Upper lobe of left lung (tissue), 6 donors: ENCODE results near the gene RABGEF1. TPM values are rescaled to one million over a fixed set of nuclear protein-coding genes. Genes with fewer than 3 reads are reported as not detected.
A peak's percentile ranks its signal among the peaks of the same experiment; 100 is the strongest.
"Not testable (repeated sequence)": the region's sequence is repeated elsewhere in the genome, so short reads cannot be mapped to it uniquely, and the experiment has no call there.

Source experiments
- ATAC-seq, 2 donors: fragments of 200-7000 bp; cut with Tn5 transposase; one replicate each; pipeline ENCODE4 v1.9.1; 2022; ENCODE audit warnings: mild to moderate bottlenecking in 2 of 2, moderate library complexity in 2 of 2; ENCODE audit not compliant: low FRiP score in 2 of 2
- DNase-seq, 2 donors: peaks; one replicate each; pipeline ENCODE4 v3.0.0-alpha.2; 2019 to 2020
- H3K27ac ChIP-seq, 4 donors: fragments of 200-600 bp; sonication (generic); one replicate each; pipeline ENCODE4 v1.5.1; 2016 to 2019
- H3K27me3 ChIP-seq, 4 donors: fragments of 200-600 bp; sonication (generic); one replicate each; pipeline ENCODE4 v1.5.1; 2017 to 2019
- H3K36me3 ChIP-seq, 4 donors: fragments of 200-600 bp; sonication (generic); one replicate each; pipeline ENCODE4 v1.5.1; 2016 to 2019
- H3K4me1 ChIP-seq, 4 donors: fragments of 200-600 bp; sonication (generic); one replicate each; pipeline ENCODE4 v1.5.1; 2018 to 2019
- H3K4me3 ChIP-seq, 4 donors: fragments of 200-600 bp; sonication (generic); one replicate each; pipeline ENCODE4 v1.5.1; 2017 to 2019; ENCODE audit warnings: mild to moderate bottlenecking in 2 of 4, moderate library complexity in 1 of 4
- H3K9me3 ChIP-seq, 4 donors: fragments of 200-600 bp; sonication (generic); one replicate each; pipeline ENCODE4 v1.5.1; 2018 to 2019
- CTCF ChIP-seq, 6 experiments: fragments of 450-650 bp in 4 of 6; fragments of 200-600 bp in 2 of 6; sonication (generic) in 2 of 6; IDR thresholded peaks; one replicate each; pipeline ENCODE4 v1.5.1; 2016 to 2019; ENCODE audit warnings: antibody characterized with exemption in 6 of 6
- EP300 ChIP-seq, 4 donors: sonication (generic); formaldehyde crosslinking; IDR thresholded peaks; one replicate each; pipeline ENCODE4 v1.5.1; 2017; ENCODE audit warnings: antibody characterized with exemption in 4 of 4, control low read depth in 2 of 4
- POLR2A ChIP-seq, 4 donors: fragments of 450-650 bp; IDR thresholded peaks; one replicate each; pipeline ENCODE4 v1.5.1; 2016 to 2017; ENCODE audit warnings: antibody characterized with exemption in 4 of 4, mild to moderate bottlenecking in 2 of 4
- POLR2AphosphoS5 ChIP-seq, 2 donors: sonication (generic); formaldehyde crosslinking; IDR thresholded peaks; one replicate each; pipeline ENCODE4 v1.5.1; 2017; ENCODE audit warnings: antibody characterized with exemption in 2 of 2
- WGBS, 2 donors: methylation state at CpG; one replicate each; pipeline ENCODE4 v1.1.5; 2017 to 2018; 5-methylcytosine and 5-hydroxymethylcytosine counted together
- total RNA-seq, 6 donors: library from RNA; depleted of rRNA in 4 of 6; stranded (reverse); fragments of >200 nt in 4 of 6; gene quantifications; one replicate each; pipeline versions ENCODE4 v1.1.0 to v1.2.1, GENCODE V29; 2016 to 2021
- donor health status: DM: no; HTN: no; CAD: no; lungs with moderate emphysema.
- donor health status: DM: no; HTN: yes; CAD: no; lungs with severe emphysema.

The RABGEF1 gene
- total RNA-seq, 6 donors from 2014 or later: 20.7 to 35.6 (median 30.3) TPM

- Histone ChIP-seq H3K4me1 (peaks cover 7 to 41% (median 22%) of the 10 kb centered on the region in 4 donors), H3K4me3 (no peak overlapping the region), H3K27me3 (no peaks in the 10 kb centered on the region), H3K9me3 (no peaks in the 10 kb centered on the region), H3K27ac (no peak overlapping the region), H3K36me3 (no peaks in the 10 kb centered on the region)
- no peak for TF ChIP-seq POLR2AphosphoS5 (IDR thresholded peaks at IDR 0.05)
- TF ChIP-seq EP300 (IDR thresholded peaks at IDR 0.05): no peak
- TF ChIP-seq CTCF (IDR thresholded peaks at IDR 0.05): no peak
- TF ChIP-seq POLR2A (IDR thresholded peaks at IDR 0.05): no peak
- ATAC-seq: no peak
- WGBS, 2 donors: 83 to 94% methylated on average over 2 of the region's 2 CpGs
- DNase-seq: no peak
Measured at GRCh38 chr7:66747385-66747784, 6.9 kb downstream of the RABGEF1 start.

- Histone ChIP-seq H3K36me3 (no peaks in the 10 kb centered on the region), H3K4me1 (peaks cover 1 to 36% (median 22%) of the 10 kb centered on the region in 4 donors), H3K27me3 (no peaks in the 10 kb centered on the region), H3K9me3 (no peaks in the 10 kb centered on the region), H3K4me3 (no peak overlapping the region), H3K27ac (peak overlapping the region in 1 of 4 donors; percentile 12)
- 58 to 70% methylated on average over 10 of the region's 10 CpGs for WGBS, 2 donors
- ATAC-seq (peak in 1 of 2 donors; percentile 66), DNase-seq (no peak)
- TF ChIP-seq CTCF (IDR thresholded peaks at IDR 0.05) (no peak), POLR2A (IDR thresholded peaks at IDR 0.05) (no peak)
Measured at GRCh38 chr7:66747881-66748511, 7.5 kb downstream of the RABGEF1 start.

- peak in 1 of 2 donors; percentile 75 for DNase-seq
- WGBS, 2 donors: 48 to 64% methylated on average over 3 to 4 of the region's 4 CpGs
- no peak overlapping the region for H3K4me3 ChIP-seq
- H3K9me3 ChIP-seq: no peaks in the 10 kb centered on the region
- TF ChIP-seq CTCF (IDR thresholded peaks at IDR 0.05) (no peak), EP300 (IDR thresholded peaks at IDR 0.05) (no peak), POLR2AphosphoS5 (IDR thresholded peaks at IDR 0.05) (no peak), POLR2A (IDR thresholded peaks at IDR 0.05) (no peak)
- ATAC-seq: peak in 1 of 2 donors; percentile 19
- no peak overlapping the region for H3K27ac ChIP-seq
- no peaks in the 10 kb centered on the region for H3K27me3 ChIP-seq
- H3K4me1 ChIP-seq: peaks cover 0 to 29% (median 22%) of the 10 kb centered on the region in 4 donors
- H3K36me3 ChIP-seq: no peaks in the 10 kb centered on the region
Measured at GRCh38 chr7:66748791-66749190, 8.3 kb downstream of the RABGEF1 start.

GRCh38 chr7:66751945-66752344 lies 11.4 kb downstream of the RABGEF1 start:
- Histone ChIP-seq H3K36me3 (no peaks in the 10 kb centered on the region), H3K4me1 (peaks cover 3 to 30% (median 20%) of the 10 kb centered on the region in 4 donors), H3K9me3 (no peaks in the 10 kb centered on the region), H3K4me3 (no peak overlapping the region), H3K27ac (no peak overlapping the region), H3K27me3 (no peaks in the 10 kb centered on the region)
- TF ChIP-seq CTCF (IDR thresholded peaks at IDR 0.05) (no peak), POLR2A (IDR thresholded peaks at IDR 0.05) (no peak), POLR2AphosphoS5 (IDR thresholded peaks at IDR 0.05) (no peak), EP300 (IDR thresholded peaks at IDR 0.05) (no peak)
- 93 to 99% methylated on average over 8 of the region's 8 CpGs for WGBS, 2 donors
- ATAC-seq (no peak), DNase-seq (no peak)

- no peaks in the 10 kb centered on the region for H3K36me3 ChIP-seq
- no peak overlapping the region for H3K27ac ChIP-seq
- no peak for ATAC-seq
- H3K27me3 ChIP-seq: no peaks in the 10 kb centered on the region
- TF ChIP-seq POLR2A (IDR thresholded peaks at IDR 0.05) (no peak), POLR2AphosphoS5 (IDR thresholded peaks at IDR 0.05) (no peak), EP300 (IDR thresholded peaks at IDR 0.05) (no peak), CTCF (IDR thresholded peaks at IDR 0.05) (no peak)
- no peak for DNase-seq
- peaks cover 0 to 20% (median 8%) of the 10 kb centered on the region in 4 donors for H3K4me1 ChIP-seq
- no peaks in the 10 kb centered on the region for H3K9me3 ChIP-seq
- H3K4me3 ChIP-seq: no peak overlapping the region
- WGBS, 2 donors: 86 to 92% methylated on average over 4 of the region's 4 CpGs
Measured at GRCh38 chr7:66754541-66754940, 14.0 kb downstream of the RABGEF1 start.

GRCh38 chr7:66755059-66755458 lies 14.5 kb downstream of the RABGEF1 start:
- 95 to 97% methylated on average over 4 of the region's 4 CpGs for WGBS, 2 donors
- not testable (repeated sequence) for H3K4me3 ChIP-seq, H3K27me3 ChIP-seq, H3K9me3 ChIP-seq, DNase-seq, ATAC-seq, H3K36me3 ChIP-seq, H3K27ac ChIP-seq
- H3K4me1 ChIP-seq: peaks cover 0 to 17% (median 8%) of the 10 kb centered on the region in 4 donors

- not testable (repeated sequence) for H3K36me3 ChIP-seq, H3K4me3 ChIP-seq, DNase-seq, H3K27me3 ChIP-seq, ATAC-seq, H3K9me3 ChIP-seq, H3K27ac ChIP-seq
- peaks cover 0 to 11% (median 6%) of the 10 kb centered on the region in 4 donors for H3K4me1 ChIP-seq
- WGBS, 2 donors: 88 to 100% methylated on average over 3 of the region's 3 CpGs
Measured at GRCh38 chr7:66756227-66756626, 15.7 kb downstream of the RABGEF1 start.
